Ramos (cell line): ENCODE results near the gene FANK1.
"Not testable (repeated sequence)": the region's sequence is repeated elsewhere in the genome, so short reads cannot be mapped to it uniquely, and the experiment has no call there.

Source experiments
- in situ Hi-C: fragments of 300-500 bp; cut with MboI; formaldehyde crosslinking; loops from one replicate; pipeline ENCODE4 v1.14.3; 2022; ENCODE audit warnings: low sequenced_read_pairs; ENCODE audit not compliant: unreplicated experiment

FANK1 gene

DNA sequence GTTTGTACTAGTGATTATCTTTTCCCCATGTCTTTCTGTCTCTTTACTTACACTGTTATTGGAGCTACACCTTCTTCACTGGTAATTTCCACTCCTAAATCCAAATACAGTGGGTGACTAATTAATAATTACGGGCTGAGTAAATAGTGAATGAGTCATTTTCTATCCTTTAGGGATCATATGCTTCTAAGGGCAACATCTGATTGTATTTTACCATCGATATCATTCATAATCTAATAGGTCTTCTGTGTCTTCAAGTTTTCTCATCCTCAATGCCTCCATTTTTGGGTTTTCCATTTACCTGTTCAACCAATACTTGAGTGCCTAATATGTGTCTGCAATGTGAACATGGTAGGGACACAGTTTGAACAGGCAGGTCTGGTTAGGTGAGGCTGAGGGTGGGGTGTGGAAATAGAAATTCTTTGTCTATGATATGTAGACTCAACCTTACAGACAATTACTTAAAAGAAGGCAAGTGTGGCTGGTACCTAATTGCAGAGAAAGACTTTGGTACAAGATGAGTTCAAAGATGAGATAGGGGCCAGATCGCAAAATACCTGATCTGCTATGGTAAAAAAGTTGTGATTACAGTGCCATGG lies 9.4 kb upstream of the FANK1 start:
- in situ Hi-C loops: no loop called here

DNA sequence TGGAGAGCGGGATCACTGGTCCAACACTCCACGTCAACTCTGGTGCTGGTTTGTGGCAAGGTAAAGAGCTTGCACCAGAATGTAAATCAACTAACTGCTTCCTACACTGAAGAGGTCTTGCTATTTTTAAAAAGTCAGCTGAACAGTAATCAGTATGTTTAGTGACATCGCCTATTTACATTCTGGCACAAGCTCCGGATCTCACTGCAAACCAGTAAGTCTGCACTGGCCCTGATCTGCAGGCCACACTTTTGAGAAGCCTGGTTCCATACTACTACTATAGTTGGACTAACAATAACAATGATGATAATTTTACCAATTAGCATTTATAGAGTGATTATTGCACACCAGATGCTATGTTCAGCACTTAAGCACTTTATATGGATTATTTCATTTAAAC lies 6.9 kb upstream of the FANK1 start:
- in situ Hi-C loops: not testable (repeated sequence)

DNA sequence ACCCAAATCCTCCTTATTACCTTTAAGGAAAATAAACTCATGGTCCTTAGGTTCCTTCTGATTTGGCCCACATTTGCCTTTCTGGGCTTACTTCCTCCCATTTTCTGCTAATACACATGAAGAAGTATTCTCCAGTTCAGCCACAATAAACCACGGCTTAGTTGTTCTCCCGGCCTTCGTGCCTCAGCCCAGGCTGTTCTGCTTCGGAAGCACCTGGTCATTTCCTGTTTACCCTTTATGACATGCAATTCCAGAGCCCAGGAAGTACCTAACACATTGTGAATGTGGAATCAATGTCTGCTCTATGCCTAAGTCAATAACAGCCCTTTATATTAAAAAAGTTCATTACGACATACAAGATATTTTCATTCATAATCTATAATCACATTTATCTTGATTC lies 4.0 kb upstream of the FANK1 start:
- in situ Hi-C loops: not testable (repeated sequence)

DNA sequence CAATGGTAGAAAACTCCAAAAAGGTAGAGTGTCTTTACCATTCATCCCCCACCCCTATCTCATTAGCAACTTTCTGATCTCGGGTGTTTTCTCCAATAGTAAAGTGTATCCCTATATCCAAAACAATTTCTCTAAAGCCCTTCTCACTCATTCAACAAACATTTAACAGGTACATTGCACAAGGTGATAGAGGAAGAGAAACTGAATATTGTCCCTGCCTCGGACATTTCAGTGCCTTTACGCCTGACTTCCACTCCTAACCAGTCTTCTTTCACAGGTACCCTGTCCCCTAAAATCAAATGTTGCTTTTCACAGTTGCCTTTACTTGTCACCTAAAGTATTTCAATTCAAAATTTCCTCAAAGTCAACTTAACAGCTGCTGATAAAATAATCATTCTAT lies 2.2 kb upstream of the FANK1 start:
- in situ Hi-C loops: not testable (repeated sequence)

DNA sequence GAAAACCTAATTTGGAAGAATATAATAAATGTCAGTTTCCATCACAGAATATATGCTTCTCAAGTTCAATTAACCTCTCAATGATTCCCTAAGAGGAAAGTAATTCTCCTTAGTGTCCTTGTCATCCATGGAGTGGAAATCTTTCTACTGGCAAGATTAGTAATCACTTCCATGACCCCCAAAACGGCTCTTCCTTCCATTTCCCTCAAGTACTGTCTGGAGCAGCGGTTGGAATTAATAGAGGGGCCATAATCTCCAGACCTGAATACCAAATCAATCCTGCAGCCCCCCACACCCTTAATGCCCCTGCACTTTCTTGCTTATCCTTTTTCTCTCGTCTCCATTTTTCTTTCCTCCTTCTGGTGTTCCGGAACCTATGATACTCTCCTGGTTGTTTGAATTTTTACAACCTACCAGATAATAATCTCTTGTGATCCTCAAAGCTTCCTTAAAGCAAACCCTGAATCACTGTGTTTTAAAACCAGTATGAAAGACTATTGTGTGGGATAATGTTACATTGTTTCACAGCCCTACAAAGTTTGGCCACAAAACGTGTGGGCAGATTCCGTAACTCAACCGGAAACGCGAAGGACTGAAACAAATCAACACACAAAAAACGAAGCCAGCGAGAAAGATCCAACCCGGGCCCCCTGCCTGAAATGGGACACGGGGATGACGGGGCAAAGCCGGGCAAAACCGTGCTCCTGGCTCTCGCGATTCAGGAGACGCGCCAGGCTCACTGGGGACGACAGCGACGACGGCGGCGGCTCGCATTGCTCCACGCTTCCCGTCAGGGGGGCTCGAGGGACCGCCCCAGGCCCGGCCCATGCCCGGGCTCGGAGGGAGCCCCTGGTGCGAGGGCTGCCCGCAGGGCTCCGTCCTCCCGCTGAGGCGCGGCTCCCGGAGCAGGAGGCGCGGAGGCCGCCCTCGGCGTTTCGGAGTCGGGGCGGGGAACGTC lies 955 bp upstream of the FANK1 start:
- in situ Hi-C loops: not testable (repeated sequence)

DNA sequence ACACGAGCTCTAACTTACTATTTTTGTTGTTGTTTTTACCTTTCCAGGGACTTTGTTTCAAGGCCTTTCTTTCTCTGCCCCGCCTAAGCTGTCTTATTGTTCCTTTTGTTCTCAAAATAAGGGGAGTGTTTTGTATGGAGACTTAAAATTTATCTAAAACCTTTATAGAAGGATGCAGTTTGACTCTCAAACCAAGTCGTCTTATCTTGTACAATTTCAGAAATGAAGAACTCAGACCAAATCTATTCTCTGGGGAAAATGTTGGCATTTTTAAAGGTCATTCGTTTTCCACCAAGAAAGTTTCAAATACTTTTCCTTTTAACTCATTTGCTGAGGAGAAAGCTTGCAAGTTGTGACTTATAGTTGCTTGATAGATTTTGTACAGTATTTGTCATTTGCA lies 953 bp downstream of the FANK1 start:
- in situ Hi-C loops: not testable (repeated sequence)

DNA sequence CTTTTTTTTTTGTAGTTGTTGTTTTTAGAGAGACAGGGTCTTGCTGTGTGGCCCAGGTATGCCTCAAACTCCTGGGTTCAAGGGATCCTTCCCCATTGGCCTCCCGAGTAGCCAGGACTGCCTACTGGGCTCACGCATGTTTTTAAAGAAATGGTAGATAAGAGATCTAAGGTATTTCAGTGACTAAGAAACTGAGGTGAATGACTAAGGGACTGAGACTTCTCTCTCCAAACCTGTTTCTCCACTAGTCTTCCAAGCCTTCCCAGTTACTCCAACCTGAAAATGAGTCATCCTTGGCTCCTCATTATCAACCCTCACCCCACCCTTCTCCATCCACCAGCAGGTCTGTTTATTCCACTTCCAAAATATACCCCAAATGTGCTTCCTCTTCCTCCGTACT lies 4.6 kb downstream of the FANK1 start:
- in situ Hi-C loops: not testable (repeated sequence)

DNA sequence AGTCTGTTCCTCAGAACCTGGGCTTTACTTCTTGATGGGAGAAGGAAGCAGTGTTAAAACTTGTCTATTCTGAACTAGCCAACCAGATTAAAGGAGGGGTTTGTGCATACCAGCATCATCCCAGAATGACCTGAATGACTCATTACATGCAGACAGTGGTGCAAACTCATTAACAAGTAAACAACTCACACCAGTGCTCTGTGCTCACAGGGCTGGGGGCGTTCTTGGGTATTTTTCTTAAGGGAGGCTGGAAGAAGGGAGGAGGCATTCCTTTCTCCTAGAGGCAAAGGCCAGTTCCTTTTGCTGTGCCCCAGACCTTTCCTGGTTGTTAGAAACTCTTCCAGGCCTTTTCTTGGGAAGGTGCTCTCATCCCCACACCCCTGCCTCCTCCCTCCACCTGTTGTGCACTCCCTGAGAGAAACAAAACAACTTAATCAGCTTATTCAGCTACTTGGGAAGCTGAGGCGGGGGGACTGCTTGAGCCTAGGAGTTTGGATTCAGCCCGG lies 6.8 kb downstream of the FANK1 start:
- in situ Hi-C loops: not testable (repeated sequence)

DNA sequence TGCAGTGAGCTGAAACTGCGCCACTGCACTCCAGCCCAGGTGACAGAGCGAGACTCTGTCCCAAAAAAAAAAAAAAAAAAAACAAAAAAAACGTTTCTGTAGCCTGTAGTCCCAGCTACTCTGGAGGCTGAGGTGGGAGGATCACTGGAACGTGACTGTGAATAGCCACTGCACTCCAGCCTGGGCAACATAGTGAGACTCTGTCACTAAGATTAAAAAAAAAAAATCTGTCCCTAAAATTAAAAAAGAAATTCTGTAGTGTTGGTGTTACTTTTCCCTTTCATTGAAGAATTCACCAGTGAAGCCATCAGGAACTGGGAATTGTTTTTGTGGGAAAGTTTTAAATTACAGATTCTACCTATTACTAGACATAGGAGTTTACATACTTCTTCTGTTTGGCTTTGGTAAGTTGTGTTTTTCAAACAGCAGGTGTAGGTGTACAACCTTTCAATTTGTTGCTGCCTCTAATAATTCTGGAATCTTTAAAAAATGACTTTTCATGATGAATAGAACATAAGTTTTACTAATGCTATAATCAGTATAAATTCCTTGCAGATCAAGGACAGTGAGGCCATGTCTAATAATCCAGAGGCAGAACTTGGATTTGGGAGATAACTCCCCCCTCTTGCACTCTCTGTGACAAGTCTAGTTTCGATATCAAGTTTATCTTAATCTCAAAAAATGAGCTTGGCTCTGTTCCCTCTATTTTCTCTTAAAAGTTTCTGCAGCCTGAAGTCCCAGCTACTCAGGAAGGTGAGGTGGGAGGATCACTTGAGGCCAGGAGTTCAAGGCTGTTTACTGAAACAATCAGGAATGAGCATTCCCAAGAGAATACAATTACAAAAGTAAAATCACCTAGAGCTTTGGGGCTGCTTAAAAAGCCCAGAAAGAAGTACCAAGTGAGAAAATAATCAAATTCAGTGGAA lies 9.0 kb downstream of the FANK1 start:
- in situ Hi-C loops: not testable (repeated sequence)

DNA sequence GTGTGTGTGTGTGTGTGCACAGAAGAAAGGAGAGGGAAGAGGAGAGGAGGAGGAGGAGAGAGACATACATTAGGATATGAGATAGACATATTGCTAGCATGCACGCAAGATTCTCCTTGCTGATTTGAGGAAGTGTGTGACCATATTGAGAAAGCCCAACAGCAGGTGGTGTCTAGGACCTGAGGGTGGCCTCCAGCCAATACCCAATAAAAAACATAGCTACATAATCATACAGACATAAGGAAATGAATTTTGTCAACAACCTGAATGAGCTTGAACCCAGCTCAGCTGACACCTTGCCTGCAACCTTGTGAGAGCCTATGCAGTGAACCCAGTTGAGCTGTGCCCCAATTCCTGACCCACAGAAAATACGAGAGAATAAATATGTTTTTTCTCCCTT lies 11.2 kb downstream of the FANK1 start:
- in situ Hi-C loops: not testable (repeated sequence)

DNA sequence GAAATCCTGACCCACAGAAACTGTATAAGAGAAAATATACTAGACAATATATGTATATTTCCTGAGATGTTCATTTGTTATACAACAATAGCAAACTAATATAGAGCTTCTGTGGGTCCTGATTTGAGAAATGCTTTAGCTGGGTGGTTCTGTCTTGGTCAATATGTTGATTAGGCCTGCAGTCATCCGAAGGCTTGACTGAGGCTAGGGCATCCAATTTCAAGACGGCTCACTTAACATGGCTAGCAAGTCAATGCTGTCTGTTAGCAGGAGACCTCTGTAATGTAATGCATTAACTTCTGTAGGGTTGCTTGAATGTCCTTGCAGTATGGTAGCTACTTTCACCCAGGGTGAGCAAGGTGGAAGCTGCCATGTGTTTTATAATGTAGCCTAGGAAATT lies 12.4 kb downstream of the FANK1 start:
- in situ Hi-C loops: not testable (repeated sequence)

DNA sequence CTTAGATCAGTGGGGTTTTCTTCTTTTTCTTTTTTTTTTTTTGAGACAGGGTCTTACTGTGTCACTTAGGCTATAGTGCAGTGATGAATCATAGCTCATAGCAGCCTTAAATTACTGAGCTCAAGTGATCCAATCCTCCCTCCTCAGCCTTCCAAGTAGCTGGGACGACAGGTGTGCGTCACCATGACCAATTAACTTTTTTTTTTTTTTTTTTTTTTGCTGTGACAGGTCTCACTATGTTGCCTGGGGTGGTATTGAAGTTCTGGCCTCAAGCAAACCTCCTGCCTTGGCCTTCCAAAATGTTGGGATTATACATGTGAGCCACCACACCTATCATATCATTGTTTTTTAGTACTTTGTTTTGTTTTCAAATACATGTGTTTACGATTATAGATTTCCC lies 13.1 kb downstream of the FANK1 start:
- in situ Hi-C loops: not testable (repeated sequence)

DNA sequence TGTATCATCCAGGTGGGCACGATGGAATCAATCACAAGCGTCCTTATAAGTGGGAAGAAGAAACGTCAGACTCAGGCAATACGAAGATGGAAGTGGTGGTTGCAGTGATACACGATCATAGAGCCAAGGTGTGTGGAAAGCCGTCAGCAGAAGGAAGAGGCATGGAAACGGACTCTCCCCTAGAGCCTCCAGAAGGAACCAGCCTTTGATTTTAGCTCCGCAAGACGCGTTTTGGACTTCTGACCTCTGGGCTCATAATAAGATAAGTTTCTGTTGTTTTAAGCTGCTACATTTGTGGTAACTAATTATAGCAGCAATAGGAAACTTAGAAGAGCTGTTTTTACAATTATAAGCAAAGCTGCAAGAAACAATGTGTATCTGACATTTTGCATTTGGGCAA lies 14.8 kb downstream of the FANK1 start:
- in situ Hi-C loops: no loop called here

DNA sequence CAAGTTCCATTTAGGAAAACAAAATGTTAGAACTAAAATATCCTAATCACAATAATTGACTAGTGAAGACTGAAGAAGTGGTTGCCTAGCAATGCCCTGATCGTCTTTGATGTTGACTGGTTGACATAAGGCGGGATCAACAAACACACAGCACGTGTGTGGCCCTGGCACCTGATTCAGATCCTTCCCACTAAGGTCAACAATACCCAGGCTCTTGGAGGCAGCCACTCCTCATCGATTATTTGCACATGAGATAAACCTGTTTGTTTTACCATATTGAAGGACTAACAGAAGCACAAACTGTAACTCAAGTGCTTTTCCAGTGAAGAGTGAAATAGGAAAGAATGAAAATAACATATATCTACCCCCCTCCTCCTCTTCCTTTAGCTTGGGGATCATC lies 15.6 kb downstream of the FANK1 start:
- in situ Hi-C loops: no loop called here

DNA sequence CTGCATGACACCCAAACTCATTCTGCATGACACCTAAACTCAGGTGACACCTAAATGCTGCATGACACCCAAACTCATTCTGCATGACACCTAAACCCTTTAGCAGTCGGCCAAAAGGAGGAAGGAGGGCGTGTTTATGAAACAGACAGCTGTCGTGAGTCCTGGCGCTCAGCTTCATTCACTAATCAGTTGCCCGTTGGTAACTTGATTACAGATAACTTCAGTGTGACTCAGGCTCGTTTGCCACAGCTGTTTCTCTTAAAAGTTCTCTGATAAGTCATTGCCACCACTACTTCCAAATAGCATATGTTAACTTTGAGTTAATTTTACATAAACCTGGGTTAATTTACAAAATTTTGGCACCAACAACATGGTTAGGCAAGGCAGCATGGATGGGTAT lies 16.9 kb downstream of the FANK1 start:
- in situ Hi-C loops: not testable (repeated sequence)

DNA sequence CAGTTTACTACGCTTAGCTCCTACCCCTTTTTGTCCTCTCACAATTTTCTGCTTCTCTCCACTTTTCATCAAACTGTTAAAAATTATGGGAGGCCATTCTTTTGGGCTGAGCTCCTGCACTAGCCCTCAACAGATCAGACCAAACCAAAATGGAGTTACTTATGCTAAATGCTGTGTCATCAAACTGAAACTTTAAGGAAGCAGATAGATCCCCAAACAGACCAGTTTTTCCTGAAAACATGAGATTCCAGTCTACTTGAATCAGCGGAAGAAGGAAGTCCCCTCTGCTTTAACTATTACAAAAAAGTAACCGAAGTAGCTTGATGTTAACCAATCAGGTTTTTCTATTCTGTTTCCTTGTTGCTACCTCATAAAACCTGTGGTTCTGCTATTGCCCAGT lies 20.6 kb downstream of the FANK1 start:
- in situ Hi-C loops: no loop called here

DNA sequence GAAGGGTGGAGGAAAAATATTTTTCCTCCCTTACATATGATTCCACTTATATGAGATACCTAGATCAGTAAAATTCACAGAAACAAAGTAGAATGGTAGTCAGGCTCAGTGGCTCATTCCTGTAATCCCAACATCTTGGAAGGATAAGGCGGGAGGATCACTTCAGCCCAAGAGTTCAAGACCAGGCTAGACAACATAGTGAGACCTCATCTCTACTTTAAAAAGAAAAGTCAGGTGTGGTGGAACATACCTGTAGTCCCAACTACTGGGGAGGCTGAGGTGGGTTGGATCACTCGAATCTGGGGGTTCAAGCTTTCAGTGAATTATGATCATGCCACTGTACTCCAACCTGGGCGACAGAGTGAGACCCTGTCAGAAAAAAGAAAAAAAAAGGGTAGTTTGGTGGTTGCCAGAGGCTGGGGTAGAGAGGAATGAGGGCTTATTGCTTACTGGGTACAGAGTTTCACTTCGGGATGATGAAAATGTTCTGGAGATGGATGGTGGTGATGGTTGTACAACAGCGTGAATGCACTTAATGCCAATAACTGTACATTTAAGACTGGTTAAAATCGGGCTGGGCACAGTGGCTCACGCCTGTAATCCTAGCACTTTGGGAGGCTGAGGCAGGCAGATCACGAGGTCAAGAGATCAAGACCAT lies 21.5 kb downstream of the FANK1 start:
- in situ Hi-C loops: not testable (repeated sequence)

DNA sequence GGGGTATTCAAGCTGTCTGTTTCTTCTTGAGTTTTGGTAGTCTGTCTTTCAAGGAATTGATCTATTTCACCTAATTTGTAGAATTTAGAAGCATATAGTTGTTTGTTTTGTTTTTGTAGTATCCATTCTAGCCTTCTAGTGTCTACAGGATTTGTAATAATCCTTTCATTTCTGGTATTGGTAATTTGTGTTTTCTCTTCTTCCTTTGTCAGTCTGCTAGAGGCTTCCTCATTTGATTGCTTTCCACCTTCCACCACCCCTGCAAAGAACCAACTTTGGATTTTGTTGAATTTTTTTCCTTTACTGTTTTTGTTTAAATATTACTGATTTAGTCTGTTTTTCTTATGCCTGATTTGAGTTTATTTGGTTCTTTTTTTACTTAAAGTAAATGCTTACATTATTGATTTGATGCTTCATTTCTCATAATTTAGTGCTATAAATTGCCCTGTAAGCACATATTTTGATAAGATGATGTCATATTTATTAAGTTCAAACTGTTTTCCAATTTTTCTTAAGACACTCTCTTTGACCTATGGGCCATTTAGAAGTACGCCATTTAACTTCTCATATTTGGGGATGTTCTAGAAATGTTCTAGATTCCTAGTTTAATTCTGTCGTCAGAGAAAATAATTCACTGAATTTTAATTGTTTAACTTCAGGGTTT lies 25.4 kb downstream of the FANK1 start:
- in situ Hi-C loops: not testable (repeated sequence)

DNA sequence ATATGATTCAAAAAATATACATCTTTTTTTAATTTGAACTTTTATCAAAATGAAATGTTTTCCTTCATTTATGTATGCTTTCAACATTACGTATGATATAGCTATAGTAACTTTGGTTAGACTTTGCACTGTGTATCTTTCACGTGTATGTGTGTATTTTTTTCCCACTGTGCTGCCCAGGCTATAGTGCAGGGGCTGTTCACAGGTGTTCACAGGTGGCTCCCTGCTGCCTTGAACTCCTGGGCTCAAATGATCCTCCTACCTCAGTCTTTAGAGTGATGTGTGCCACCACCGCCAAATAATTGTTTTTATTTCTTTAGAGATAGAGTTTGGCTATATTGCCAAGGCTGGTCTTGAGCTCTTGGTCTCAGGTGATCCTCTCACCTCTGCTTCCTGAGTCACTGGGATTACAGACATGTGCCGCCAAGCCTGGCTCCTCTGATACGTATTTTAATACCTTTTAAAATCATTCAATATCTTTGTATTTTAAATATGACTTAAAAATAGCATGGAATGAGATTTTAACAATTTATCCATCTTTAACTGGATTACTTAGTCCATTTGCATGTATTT lies 29.0 kb downstream of the FANK1 start:
- in situ Hi-C loops: no loop called here
